ENCODE results near the gene TBXAS1.

GRCh38 chr7:139901056-139901795, 72.2 kb downstream of the TBXAS1 start:
- TF ChIP-seq POLR2A (IDR thresholded peaks at IDR 0.05) = no peak
- TF ChIP-seq, protein P1, sequence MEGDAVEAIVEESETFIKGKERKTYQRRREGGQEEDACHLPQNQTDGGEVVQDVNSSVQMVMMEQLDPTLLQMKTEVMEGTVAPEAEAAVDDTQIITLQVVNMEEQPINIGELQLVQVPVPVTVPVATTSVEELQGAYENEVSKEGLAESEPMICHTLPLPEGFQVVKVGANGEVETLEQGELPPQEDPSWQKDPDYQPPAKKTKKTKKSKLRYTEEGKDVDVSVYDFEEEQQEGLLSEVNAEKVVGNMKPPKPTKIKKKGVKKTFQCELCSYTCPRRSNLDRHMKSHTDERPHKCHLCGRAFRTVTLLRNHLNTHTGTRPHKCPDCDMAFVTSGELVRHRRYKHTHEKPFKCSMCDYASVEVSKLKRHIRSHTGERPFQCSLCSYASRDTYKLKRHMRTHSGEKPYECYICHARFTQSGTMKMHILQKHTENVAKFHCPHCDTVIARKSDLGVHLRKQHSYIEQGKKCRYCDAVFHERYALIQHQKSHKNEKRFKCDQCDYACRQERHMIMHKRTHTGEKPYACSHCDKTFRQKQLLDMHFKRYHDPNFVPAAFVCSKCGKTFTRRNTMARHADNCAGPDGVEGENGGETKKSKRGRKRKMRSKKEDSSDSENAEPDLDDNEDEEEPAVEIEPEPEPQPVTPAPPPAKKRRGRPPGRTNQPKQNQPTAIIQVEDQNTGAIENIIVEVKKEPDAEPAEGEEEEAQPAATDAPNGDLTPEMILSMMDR (IDR thresholded peaks at IDR 0.05 in 4 of 5, conservative IDR thresholded peaks at IDR 0.05 in 1 of 5) = no peak

Data from gastrocnemius medialis (tissue), 4 donors.